Trophoblast cell (in vitro differentiated cells and primary cell): ENCODE measurements around the gene MYOG.

Experiments
- DNase-seq, 2 donors: peaks; one replicate each; pipeline ENCODE4 v3.0.0-alpha.2; 2016
- H2AFZ ChIP-seq: 2 replicates; pipeline ENCODE4 v1.6.1; 2013; ENCODE audit warnings: low read length, moderate library complexity, mild to moderate bottlenecking; ENCODE audit not compliant: insufficient read depth, poor library complexity
- H2AK5ac ChIP-seq: 2 replicates; pipeline ENCODE4 v1.6.1; 2013; ENCODE audit warnings: mild to moderate bottlenecking, low read length
- H2BK120ac ChIP-seq: 2 replicates; pipeline ENCODE4 v1.6.1; 2013; ENCODE audit warnings: low read length, mild to moderate bottlenecking, moderate library complexity; ENCODE audit not compliant: insufficient read depth, poor library complexity
- H2BK12ac ChIP-seq: 2 replicates; pipeline ENCODE4 v1.6.1; 2013; ENCODE audit warnings: mild to moderate bottlenecking, low read length, moderate library complexity
- H2BK5ac ChIP-seq: 2 replicates; pipeline ENCODE4 v1.6.1; 2013; ENCODE audit warnings: low read length, low read depth, moderate library complexity, mild to moderate bottlenecking; ENCODE audit not compliant: poor library complexity
- H3K14ac ChIP-seq: 2 replicates; pipeline ENCODE4 v1.6.1; 2013; ENCODE audit warnings: mild to moderate bottlenecking, low read length
- H3K18ac ChIP-seq: 2 replicates; pipeline ENCODE4 v1.6.1; 2013; ENCODE audit warnings: mild to moderate bottlenecking, low read length
- H3K23ac ChIP-seq: 2 replicates; pipeline ENCODE4 v1.6.1; 2013; ENCODE audit warnings: low read length
- H3K27ac ChIP-seq: 2 replicates; pipeline ENCODE4 v1.5.1; 2013; ENCODE audit warnings: low read depth, mild to moderate bottlenecking, inconsistent platforms, low read length, moderate library complexity
- H3K27me3 ChIP-seq: 2 replicates; pipeline ENCODE4 v1.6.1; 2013; ENCODE audit warnings: inconsistent platforms, mild to moderate bottlenecking, low read length, moderate library complexity; ENCODE audit not compliant: insufficient read depth
- H3K36me3 ChIP-seq, 2 experiments: 1 replicate in 1 of 2; 2 replicates in 1 of 2; pipeline ENCODE4 v1.6.1; 2013; ENCODE audit warnings: low read length in 2 of 2, mild to moderate bottlenecking in 2 of 2, moderate library complexity in 1 of 2; ENCODE audit not compliant: insufficient read depth in 2 of 2, control insufficient read depth in 1 of 2
- H3K4ac ChIP-seq: 2 replicates; pipeline ENCODE4 v1.6.1; 2013; ENCODE audit warnings: low read depth, mild to moderate bottlenecking, low read length, moderate library complexity
- H3K4me1 ChIP-seq, 2 experiments: 1 replicate in 1 of 2; 2 replicates in 1 of 2; pipeline ENCODE4 v1.6.1; 2013; ENCODE audit warnings: low read length in 2 of 2, mild to moderate bottlenecking in 2 of 2, moderate library complexity in 1 of 2; ENCODE audit not compliant: insufficient read depth in 2 of 2, control insufficient read depth in 1 of 2
- H3K4me2 ChIP-seq: 2 replicates; pipeline ENCODE4 v1.6.1; 2013; ENCODE audit warnings: inconsistent platforms, mild to moderate bottlenecking, low read length, moderate library complexity
- H3K4me3 ChIP-seq: 2 replicates; pipeline ENCODE4 v1.5.1; 2013; ENCODE audit warnings: mild to moderate bottlenecking, low read depth, low read length, inconsistent platforms
- H3K79me1 ChIP-seq: one replicate; pipeline ENCODE4 v1.6.1; 2013; ENCODE audit warnings: low read length
- H3K79me2 ChIP-seq: 2 replicates; pipeline ENCODE4 v1.6.1; 2013; ENCODE audit warnings: low read length, mild to moderate bottlenecking; ENCODE audit not compliant: control insufficient read depth, insufficient read depth, poor library complexity
- H3K9ac ChIP-seq: 2 replicates; pipeline ENCODE4 v1.6.1; 2013; ENCODE audit warnings: mild to moderate bottlenecking, low read length
- H3K9me3 ChIP-seq: 2 replicates; pipeline ENCODE4 v1.6.1; 2013; ENCODE audit warnings: low read depth, mild to moderate bottlenecking, control low read depth, inconsistent platforms, low read length; ENCODE audit not compliant: insufficient read depth
- H4K12ac ChIP-seq: 2 replicates; pipeline ENCODE4 v1.6.1; 2013; ENCODE audit warnings: low read depth, mild to moderate bottlenecking, low read length, moderate library complexity
- H4K8ac ChIP-seq: 2 replicates; pipeline ENCODE4 v1.6.1; 2013; ENCODE audit warnings: low read depth, mild to moderate bottlenecking, low read length, moderate library complexity
- H4K91ac ChIP-seq: one replicate; pipeline ENCODE4 v1.6.1; 2013; ENCODE audit warnings: low read depth, mild to moderate bottlenecking, low read length, moderate library complexity
- WGBS: extraction: QIAGEN DNeasy Blood & Tissue Kit; methylation state at CpG from one replicate; pipeline ENCODE4 v1.1.7; 2013; ENCODE audit warnings: missing lambda C conversion rate; ENCODE audit not compliant: insufficient read length, insufficient coverage; ENCODE audit errors: extremely low coverage; 5-methylcytosine and 5-hydroxymethylcytosine counted together

MYOG gene

GRCh38 chr1:203056012-203056411, 29.8 kb downstream of the MYOG start:
- no peak overlapping the region for H3K23ac ChIP-seq
- H2BK120ac ChIP-seq: no peak overlapping the region
- no peak overlapping the region for H2AK5ac ChIP-seq
- no peak overlapping the region for H3K4ac ChIP-seq
- no peak overlapping the region for H3K14ac ChIP-seq
- H4K12ac ChIP-seq: no peak overlapping the region
- H2BK12ac ChIP-seq: no peak overlapping the region
- H3K18ac ChIP-seq: no peak overlapping the region
- H3K27me3 ChIP-seq: no peaks in the 10 kb centered on the region
- no peaks in the 10 kb centered on the region for H3K4me1 ChIP-seq
- DNase-seq: no peak
- no peak overlapping the region for H2BK5ac ChIP-seq
- no peaks in the 10 kb centered on the region for H3K36me3 ChIP-seq
- H3K9ac ChIP-seq: no peak overlapping the region
- H3K9me3 ChIP-seq: peaks cover 2% of the 10 kb centered on the region
- H3K4me3 ChIP-seq: no peak overlapping the region
- no peak overlapping the region for H2AFZ ChIP-seq
- H3K79me1 ChIP-seq: no peaks in the 10 kb centered on the region
- H4K8ac ChIP-seq: no peak overlapping the region
- no CpG with 5 or more reads among the region's 7 CpGs for WGBS
- H3K79me2 ChIP-seq: no peaks in the 10 kb centered on the region
- H3K27ac ChIP-seq: no peak overlapping the region
- H3K4me2 ChIP-seq: no peak overlapping the region
- H4K91ac ChIP-seq: no peak overlapping the region

GRCh38 chr1:203055161-203055799, 30.5 kb downstream of the MYOG start:
- no peaks in the 10 kb centered on the region for H3K79me1 ChIP-seq
- H3K23ac ChIP-seq: no peak overlapping the region
- H3K4me1 ChIP-seq: no peaks in the 10 kb centered on the region
- H3K79me2 ChIP-seq: no peaks in the 10 kb centered on the region
- H3K9ac ChIP-seq: no peak overlapping the region
- no peak overlapping the region for H2AFZ ChIP-seq
- H2BK5ac ChIP-seq: no peak overlapping the region
- no peak overlapping the region for H2AK5ac ChIP-seq
- H3K14ac ChIP-seq: no peak overlapping the region
- no peak overlapping the region for H4K8ac ChIP-seq
- H4K12ac ChIP-seq: no peak overlapping the region
- no peak overlapping the region for H3K18ac ChIP-seq
- H2BK12ac ChIP-seq: no peak overlapping the region
- H3K36me3 ChIP-seq: no peaks in the 10 kb centered on the region
- peaks cover 2% of the 10 kb centered on the region for H3K9me3 ChIP-seq
- no peak overlapping the region for H3K4ac ChIP-seq
- no peak overlapping the region for H4K91ac ChIP-seq
- WGBS: no CpG with 5 or more reads among the region's 24 CpGs
- H3K4me3 ChIP-seq: no peak overlapping the region
- H3K4me2 ChIP-seq: no peak overlapping the region
- H3K27me3 ChIP-seq: no peaks in the 10 kb centered on the region
- H3K27ac ChIP-seq: no peak overlapping the region
- H2BK120ac ChIP-seq: no peak overlapping the region
- peak in 1 of 2 donors; percentile 18 for DNase-seq

GRCh38 chr1:203054642-203055041, 31.2 kb downstream of the MYOG start:
- Histone ChIP-seq H3K4me2 (no peak overlapping the region), H3K9me3 (peaks cover 2% of the 10 kb centered on the region), H2BK12ac (no peak overlapping the region), H3K4me1 (no peaks in the 10 kb centered on the region), H2BK120ac (no peak overlapping the region), H3K79me1 (no peaks in the 10 kb centered on the region), H3K18ac (no peak overlapping the region), H3K4ac (no peak overlapping the region), H2AFZ (no peak overlapping the region), H3K4me3 (no peak overlapping the region), H3K14ac (no peak overlapping the region), H2AK5ac (no peak overlapping the region), H3K27ac (no peak overlapping the region), H2BK5ac (no peak overlapping the region), H4K8ac (no peak overlapping the region), H3K79me2 (no peaks in the 10 kb centered on the region), H3K27me3 (no peaks in the 10 kb centered on the region), H4K91ac (no peak overlapping the region), H3K9ac (no peak overlapping the region), H3K23ac (no peak overlapping the region), H4K12ac (no peak overlapping the region), H3K36me3 (no peaks in the 10 kb centered on the region)
- WGBS: no CpG with 5 or more reads among the region's 5 CpGs
- DNase-seq: no peak

GRCh38 chr1:203054184-203054583, 31.6 kb downstream of the MYOG start:
- Histone ChIP-seq H3K23ac (no peak overlapping the region), H3K4me3 (no peak overlapping the region), H3K36me3 (no peaks in the 10 kb centered on the region), H3K27ac (no peak overlapping the region), H3K14ac (no peak overlapping the region), H3K79me1 (no peaks in the 10 kb centered on the region), H3K4me2 (no peak overlapping the region), H3K9me3 (peaks cover 2% of the 10 kb centered on the region), H3K18ac (no peak overlapping the region), H3K79me2 (no peaks in the 10 kb centered on the region), H4K8ac (no peak overlapping the region), H3K4me1 (no peaks in the 10 kb centered on the region), H2AK5ac (no peak overlapping the region), H2BK5ac (no peak overlapping the region), H3K9ac (no peak overlapping the region), H3K4ac (no peak overlapping the region), H2AFZ (no peak overlapping the region), H2BK12ac (no peak overlapping the region), H4K12ac (no peak overlapping the region), H2BK120ac (no peak overlapping the region), H3K27me3 (no peaks in the 10 kb centered on the region), H4K91ac (no peak overlapping the region)
- WGBS: no CpG with 5 or more reads among the region's 1 CpG
- no peak for DNase-seq
